Activated effector memory CD4-positive, alpha-beta T cell treated with anti-CD3 and anti-CD28 coated beads, Interleukin-2, amount 50 U/mL, for 16 hours (primary cell): Measurements from ENCODE around the gene TCN2.
"Not testable (repeated sequence)": the region's sequence is repeated elsewhere in the genome, so short reads cannot be mapped to it uniquely, and the experiment has no call there.

Experiments
- DNase-seq: peaks from one replicate; pipeline ENCODE4 v3.0.0-alpha.2; 2020

Gene TCN2

GRCh38 chr22:30606455-30607299 lies at the start of gene TCN2:
Gene TCN2, plus strand, starts transcription at chr22:30607174. Its CDS starts 158 bp downstream, at chr22:30607332.
- peak; percentile 72 for DNase-seq

- no peak for DNase-seq
Measured at GRCh38 chr22:30557243-30557642, 49.7 kb upstream of the TCN2 start.

GRCh38 chr22:30559889-30560288 lies 47.1 kb upstream of the TCN2 start:
- DNase-seq: no peak

DNA sequence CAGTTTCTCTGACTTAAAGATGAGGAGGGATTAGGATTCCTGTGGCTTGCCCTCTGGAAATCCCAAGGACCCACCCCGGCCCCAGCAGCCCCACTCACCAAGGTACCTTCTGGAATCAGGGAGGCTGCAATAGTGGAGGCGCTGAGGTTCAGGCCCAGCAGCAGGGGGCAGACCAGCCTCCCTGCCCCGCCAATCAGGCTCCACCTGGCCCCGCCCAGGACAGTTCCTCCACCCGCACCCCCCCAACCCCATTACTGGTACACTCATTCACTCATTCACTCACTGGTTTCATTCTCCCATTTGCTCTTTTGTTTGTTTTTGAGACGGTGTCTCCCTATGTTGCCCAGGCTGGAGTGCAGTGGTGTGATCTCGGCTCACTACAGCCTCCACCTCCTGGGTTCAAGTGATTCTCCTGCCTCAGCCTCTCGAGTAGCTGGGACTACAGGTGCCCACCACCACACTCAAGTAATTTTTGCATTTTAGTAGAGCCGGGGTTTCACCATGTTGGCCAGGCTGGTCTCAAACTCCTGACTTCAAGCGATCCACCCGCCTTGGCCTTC lies 46.3 kb upstream of the TCN2 start:
- DNase-seq: not testable (repeated sequence)

DNA sequence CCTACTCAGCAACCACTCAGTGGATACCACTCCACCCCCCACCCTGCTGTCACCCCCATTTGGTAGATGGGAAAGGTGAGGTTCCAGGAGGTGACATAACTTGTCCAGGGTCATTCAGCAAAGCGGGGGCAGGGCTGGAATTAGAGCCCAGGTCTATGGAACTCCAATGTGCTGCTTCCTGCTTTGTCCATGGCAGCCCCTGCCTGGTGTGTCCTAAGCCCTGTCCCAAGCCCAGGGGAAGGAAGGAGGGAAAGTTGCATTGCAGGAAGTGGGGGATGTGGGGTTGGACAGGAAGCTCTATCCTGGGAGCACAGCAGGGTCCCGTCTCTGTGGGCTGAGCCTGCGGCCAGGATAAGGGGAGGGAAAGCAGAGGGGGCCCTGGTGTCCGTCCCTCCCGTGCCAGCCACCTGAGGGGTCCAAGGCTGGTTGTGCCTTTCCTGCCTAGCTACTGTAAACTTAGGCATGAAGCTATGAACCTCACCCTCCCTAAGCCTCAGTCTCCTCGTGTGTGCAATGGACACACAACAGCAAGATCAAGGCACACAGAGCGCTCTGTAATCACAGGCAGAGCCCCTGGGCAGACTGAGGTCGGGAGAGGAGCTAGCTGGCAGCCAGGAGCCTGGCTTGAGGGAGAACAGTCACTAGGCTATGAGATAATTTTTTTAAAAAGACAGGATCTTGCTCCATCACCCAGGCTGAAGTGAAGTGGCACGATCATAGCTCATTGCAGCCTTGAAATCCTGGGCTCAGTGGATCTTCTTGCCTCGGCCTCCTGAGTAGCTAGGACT lies 45.4 kb upstream of the TCN2 start:
- no peak for DNase-seq

GRCh38 chr22:30562366-30562765 lies 44.6 kb upstream of the TCN2 start:
- DNase-seq: no peak

DNA sequence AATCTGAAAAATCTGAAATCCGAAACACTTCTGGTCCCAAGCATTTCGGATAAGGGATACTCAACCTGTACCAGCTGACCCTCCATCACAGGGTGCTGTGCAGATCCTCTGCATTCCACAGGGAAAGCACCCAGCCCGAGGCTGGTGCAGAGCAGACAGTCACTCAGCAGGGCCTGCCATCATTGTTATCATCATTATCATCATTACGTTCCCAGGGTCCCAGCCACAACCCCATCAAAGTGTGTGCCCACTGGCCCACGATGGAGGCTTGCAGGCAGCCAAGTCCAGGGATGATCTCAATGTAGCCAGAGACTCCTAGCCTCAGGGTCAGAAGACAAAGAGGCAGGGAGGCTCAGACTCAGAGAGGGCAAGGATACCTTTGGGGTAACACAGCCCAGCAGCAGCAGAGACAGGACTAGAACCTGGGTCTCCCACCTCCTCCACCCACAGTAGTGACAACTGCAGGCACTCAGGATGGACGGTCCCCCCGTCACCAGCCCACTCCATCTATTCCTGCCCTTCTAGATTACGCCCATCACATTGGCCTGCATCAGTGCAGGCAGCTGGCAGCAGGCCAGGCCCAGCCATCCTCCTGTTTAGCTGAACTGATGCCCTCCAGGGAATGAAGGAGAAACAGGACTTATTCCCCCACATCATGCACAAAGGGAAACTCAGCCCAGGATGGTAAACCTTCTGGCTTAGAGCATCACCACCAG lies 42.8 kb upstream of the TCN2 start:
- no peak for DNase-seq

DNA sequence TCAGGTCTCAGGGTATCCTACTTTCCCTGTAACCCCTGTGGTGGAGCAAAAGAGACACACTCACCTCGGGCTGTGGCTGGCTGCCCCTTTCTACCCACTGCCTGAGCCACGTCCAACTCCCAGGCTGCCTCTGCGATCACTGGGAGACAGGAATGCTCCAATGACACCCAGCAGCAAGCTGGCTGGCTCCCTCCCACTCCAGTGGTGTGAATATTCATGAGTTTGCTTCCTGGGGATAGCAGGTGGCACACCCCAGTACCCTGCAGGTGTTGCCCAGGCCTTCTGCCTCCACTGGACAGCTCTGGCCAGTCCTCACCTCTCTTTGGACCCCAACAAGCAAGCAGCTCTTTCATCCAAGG lies 42.2 kb upstream of the TCN2 start:
- DNase-seq: no peak

GRCh38 chr22:30565341-30565740 lies 41.6 kb upstream of the TCN2 start:
- no peak for DNase-seq

DNA sequence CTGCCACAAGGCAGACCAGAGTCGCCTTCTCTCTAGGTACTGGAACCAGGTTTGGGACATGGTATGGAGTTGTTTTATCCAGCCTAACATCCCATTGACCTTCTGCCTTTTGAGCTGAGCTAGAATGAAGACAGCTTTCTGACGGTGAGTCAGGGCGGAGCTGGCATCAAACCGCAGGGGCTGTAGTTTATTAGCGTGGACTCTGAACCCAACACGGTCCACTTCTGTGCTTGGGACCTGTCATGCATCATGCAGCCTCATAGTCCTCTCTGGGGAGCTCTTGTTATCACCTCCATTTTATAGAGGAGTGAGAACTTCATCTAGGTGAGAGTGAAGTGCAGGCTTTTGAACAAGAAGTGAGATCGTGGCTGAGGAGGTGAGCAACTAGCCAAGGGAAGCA lies 40.8 kb upstream of the TCN2 start:
- no peak for DNase-seq

DNA sequence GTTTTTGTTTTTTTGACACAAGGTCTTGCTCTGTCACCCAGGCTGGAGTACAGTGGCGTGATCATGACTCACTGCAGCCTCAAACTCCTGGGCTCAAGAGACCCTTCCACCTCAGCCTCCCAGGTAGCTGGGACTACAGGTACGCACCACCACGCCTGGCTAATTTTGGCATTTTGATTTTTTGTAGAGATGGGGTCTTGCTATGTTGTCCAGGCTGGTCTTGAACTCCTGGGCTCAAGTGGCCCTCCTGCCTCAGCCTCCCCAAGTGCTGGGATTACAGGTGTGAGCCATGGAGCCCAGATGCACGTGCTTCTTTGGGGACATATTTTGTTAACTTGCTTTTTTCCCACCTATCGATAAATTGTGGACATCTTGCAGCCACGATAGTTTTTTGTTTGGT lies 39.7 kb upstream of the TCN2 start:
- not testable (repeated sequence) for DNase-seq

DNA sequence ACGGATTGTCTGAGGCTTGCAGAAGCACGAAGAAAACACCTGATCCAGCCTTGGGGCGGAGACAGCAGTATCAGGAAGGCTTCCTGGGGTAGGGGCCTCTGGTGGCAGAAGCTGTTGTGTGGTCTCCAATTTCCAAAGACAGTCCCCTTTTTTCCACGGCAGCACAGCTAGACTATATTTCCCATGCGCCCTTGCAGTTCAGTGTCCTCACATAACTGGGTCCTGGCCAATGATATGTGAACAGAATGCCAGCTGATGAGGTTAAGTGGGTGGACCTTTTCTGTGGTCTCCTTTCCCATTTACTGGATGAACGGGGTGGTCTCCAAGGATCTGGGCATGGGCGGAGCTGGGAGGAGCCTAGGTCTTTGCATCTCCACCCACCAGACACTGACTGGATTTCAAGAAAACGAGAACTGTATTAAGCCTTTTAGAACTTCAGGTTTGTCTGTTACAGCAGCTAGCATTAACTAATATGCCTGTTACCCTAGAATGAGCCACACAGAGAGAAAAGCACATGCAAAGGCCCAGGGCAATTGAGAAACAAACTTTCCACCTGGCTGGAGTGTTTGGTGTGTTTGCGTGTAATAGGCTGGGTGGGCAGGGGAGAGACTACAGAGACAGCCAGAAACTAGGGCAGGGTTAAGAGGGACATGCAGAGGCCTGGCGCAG lies 38.7 kb upstream of the TCN2 start:
- DNase-seq: no peak

DNA sequence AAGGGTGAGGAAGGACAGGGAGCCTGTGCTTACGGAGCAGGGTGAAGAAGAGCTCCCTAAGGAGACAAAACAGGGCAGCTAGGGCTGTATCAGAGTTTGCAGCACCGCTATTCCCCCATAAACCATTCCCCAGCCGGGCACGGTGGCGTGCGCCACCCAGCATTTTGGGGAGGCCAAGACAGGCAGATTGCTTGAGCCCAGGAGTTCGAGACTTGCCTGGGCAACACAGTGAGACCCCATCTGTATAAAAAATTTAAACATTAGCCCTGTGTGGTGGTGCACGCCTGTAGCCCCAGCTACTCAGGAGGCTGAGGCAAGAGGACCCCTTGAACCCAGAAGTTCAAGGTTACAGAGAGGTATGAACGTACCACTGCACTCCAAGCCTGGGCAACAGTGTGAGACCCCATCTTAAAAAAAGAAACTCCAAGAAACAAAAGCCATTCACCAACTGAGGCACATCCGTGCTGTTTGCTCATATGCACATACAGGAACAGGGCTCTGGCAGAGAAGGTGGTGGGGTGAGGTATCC lies 37.2 kb upstream of the TCN2 start:
- no peak for DNase-seq

DNA sequence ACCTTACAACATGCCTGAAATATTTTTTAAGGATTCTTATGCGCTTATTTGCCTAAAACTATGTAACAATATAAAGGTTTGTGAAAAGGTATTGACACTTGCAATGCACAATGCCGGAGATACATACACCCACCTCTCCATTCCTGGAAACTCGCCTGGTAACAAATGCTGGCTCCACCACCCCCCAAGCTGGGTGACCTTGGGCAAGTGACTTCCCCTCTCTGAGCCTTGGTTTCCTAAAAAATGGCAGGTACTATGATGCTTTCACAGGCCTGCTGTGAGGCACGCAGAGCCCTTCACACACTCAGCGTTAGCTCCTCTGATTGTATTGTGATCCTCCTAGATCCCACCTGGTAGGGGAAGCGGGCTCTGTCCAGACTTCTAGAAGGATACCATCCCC lies 34.8 kb upstream of the TCN2 start:
- DNase-seq: no peak

- DNase-seq: no peak
Measured at GRCh38 chr22:30572840-30573593, 34.0 kb upstream of the TCN2 start.

DNA sequence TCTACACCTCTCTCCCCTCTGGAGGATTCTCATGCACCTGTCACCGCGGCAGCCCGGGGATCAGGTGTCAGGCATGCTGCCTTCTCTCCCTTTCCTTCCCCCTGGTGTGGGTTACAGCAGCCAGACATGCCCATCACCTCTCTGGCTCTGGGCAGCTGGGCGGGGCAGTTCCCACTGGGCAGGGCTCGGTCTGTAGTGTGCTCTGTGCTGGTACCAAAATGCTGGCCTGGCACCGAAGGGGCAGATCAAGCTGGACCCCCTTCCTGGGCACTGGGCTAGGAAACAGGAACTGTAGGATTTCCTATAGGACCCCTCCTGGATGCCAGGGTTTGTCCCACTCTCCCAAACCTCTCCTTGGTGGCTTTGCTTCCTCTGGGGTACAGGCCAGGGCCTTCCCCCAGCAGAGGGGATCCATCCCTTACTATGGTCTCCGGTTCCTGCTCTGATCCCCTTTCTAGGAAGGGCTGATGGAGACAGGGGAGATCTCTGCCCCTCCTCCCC lies 33.3 kb upstream of the TCN2 start:
- no peak for DNase-seq

DNA sequence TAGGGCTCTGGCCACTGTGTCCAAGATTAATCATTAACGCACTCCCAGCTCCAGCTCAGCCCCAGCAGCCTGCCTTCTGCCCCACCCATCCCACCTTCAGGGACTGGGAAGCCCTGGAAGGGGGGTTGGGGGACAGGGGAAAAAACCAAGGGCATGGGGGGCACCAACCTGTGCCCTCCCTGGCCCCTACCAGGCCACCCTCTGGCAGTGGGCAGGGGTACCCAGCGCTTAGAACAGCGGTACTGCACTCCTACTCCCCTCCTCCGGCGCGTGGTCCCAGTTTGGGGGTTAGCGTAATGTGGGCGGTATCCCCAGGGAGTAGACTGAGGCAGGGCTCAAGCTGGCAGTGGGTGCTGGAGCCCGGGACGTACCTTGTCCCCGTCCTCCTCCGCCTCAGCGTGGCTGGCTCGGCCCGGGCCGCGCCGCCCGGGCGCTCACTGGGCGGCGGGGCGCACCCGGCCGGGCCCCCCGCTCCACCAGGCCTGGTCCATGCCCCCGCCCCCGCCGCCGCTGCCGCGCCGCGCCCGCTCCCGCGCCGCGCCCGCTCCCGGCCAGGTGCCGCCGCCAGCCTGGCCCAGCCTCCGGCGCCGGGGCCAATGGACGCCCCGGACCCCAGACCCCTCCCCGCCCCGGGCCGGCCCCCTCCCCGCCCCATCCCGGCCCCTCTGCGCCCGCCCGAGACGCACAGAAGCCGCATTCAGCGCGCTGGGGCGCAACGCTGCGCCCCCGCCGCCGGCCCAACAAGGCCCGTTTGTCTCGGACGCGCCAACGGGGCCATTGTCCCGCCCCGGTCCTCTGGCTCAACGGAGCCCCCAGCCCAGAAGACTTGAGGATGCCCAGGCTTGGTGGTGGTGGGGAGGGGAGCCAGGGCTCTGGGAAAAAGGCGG lies 32.6 kb upstream of the TCN2 start, which contains the start of gene GAL3ST1:
TSS of gene GAL3ST1 (minus strand) at position 571 of the 887 bp plus-strand sequence. CDS start 17,273 bp downstream, outside the sequence.
- DNase-seq: no peak

DNA sequence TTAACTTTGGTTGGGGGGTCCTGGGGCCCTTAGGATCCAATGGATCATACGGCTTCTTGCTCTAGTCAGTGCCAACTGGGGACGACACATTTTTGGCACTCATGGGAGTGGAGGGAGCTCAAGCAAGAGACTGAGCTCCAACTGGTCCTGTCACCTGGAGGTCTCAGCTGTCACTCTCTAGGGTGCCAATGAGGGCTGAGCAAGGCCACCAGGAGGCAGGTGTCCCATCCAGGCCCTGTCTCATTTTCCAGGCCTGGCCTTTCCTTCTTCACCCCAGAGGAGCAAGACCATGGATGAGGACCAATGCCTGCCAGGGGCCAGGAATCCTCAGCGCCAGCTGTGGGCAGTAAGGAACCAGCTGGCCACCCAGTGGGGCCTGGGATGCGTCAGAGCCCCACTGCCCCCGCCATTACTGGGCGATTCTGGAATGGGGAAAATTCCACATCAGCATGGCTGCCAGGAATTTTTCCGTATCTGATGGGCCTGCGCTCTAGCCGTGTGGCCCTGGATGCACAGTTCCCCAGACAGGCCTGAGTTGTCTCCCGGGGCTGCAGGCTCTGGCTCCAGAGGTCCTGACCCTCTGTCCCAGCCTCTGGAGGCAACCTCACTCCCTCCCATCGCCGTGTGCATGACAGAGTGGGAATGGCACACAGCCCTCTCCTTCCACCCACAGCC lies 31.8 kb upstream of the TCN2 start:
- no peak for DNase-seq

GRCh38 chr22:30575859-30576258 lies 31.1 kb upstream of the TCN2 start:
- no peak for DNase-seq

DNA sequence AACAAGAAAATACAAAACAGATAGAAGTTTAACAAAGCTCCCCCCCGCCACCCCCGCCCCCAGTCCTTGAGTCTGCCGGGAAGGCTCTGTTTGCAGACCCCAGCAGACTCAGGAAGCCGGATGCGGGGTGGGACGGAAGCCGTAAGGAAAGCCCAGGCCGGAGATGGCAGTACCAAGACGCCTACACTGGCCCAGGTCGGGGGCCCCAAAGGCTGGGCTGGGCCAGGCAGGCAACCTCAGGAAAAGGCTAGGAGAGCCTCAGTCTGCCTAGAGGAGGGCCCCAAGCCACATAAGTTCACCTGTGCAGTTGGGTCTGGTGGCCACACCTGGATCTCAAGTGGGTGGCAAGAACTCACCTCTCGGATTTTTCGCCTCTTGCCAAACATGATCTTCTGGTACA lies 28.5 kb upstream of the TCN2 start:
- no peak for DNase-seq
